Epithelial cell of proximal tubule (primary cell): ENCODE measurements around the gene PRKAR1B. TPM values are rescaled to one million over a fixed set of nuclear protein-coding genes. Genes with fewer than 3 reads are reported as not detected.

Experiments used
- DNase-seq: peaks from one replicate; pipeline ENCODE4 v3.0.0-alpha.2; 2011; ENCODE audit warnings: low read depth
- H3K4me3 ChIP-seq: 2 replicates; pipeline ENCODE4 v1.5.1; 2011; ENCODE audit warnings: low read depth, mild to moderate bottlenecking, low read length
- CTCF ChIP-seq: conservative IDR thresholded peaks from 2 replicates; pipeline ENCODE4 v1.5.1; 2012; ENCODE audit warnings: low read depth, mild to moderate bottlenecking, low read length
- total RNA-seq: library from RNA; depleted of rRNA; stranded (reverse); fragments of >200 nt; gene quantifications from 2 replicates; pipeline ENCODE4 v1.2.3, GENCODE V29; 2015

The PRKAR1B gene
- total RNA-seq, 1 donor from 2014 or later, result 12.2 TPM

GRCh38 chr7:666454-667292 is 60.4 kb downstream of the PRKAR1B start:
- no peak overlapping the region for H3K4me3 ChIP-seq
- no peak for DNase-seq
- TF ChIP-seq CTCF, result no peak

GRCh38 chr7:665736-666453 is 61.2 kb downstream of the PRKAR1B start:
- TF ChIP-seq CTCF, result no peak
- no peak overlapping the region for H3K4me3 ChIP-seq
- DNase-seq, result no peak

- H3K4me3 ChIP-seq, result no peak overlapping the region
- no peak for TF ChIP-seq CTCF
- DNase-seq, result no peak
Observed at GRCh38 chr7:664997-665735, 61.9 kb downstream of the PRKAR1B start.

GRCh38 chr7:664402-664775 is 62.7 kb downstream of the PRKAR1B start:
- no peak for TF ChIP-seq CTCF
- no peak for DNase-seq
- H3K4me3 ChIP-seq, result no peak overlapping the region

- DNase-seq, result no peak
- no peak overlapping the region for H3K4me3 ChIP-seq
- no peak for TF ChIP-seq CTCF
Observed at GRCh38 chr7:662576-662975, 64.5 kb downstream of the PRKAR1B start.

GRCh38 chr7:659996-660395 is 67.1 kb downstream of the PRKAR1B start:
- no peak overlapping the region for H3K4me3 ChIP-seq
- TF ChIP-seq CTCF, result no peak
- DNase-seq, result no peak
